Mucosa of descending colon (tissue), 3 donors: Measurements from ENCODE around the gene CD300LD. TPM values are rescaled to one million over a fixed set of nuclear protein-coding genes. Genes with fewer than 3 reads are reported as not detected.

Source experiments
- ATAC-seq: fragments of 200-7000 bp; cut with Tn5 transposase; one replicate; pipeline ENCODE4 v1.9.1; 2020; ENCODE audit warnings: mild to moderate bottlenecking, moderate library complexity
- DNase-seq, 3 donors: peaks; one replicate each; pipeline ENCODE4 v3.0.0-alpha.2; 2020
- H3K36me3 ChIP-seq: fragments of 200-600 bp; one replicate; pipeline ENCODE4 v1.8.0; 2021; ENCODE audit warnings: low read depth, mild to moderate bottlenecking
- H3K4me1 ChIP-seq: fragments of 200-600 bp; one replicate; pipeline ENCODE4 v1.8.0; 2021; ENCODE audit warnings: low read depth, mild to moderate bottlenecking
- H3K4me3 ChIP-seq: fragments of 200-600 bp; one replicate; pipeline ENCODE4 v1.8.0; 2021; ENCODE audit warnings: mild to moderate bottlenecking
- H3K9me3 ChIP-seq: fragments of 200-600 bp; one replicate; pipeline ENCODE4 v1.8.0; 2021; ENCODE audit warnings: mild to moderate bottlenecking
- CTCF ChIP-seq: fragments of 200-600 bp; IDR thresholded peaks from one replicate; pipeline ENCODE4 v1.8.0; 2022; ENCODE audit warnings: antibody characterized with exemption, mild to moderate bottlenecking
- intact Hi-C, 2 donors: fragments of 100-400 bp; cut with DNase I in 1 of 2; cut with micrococcal nuclease in 1 of 2; formaldehyde crosslinking; loops; one replicate each; pipeline versions ENCODE4 v1.11.0 to v1.11.1; 2022; cut with DNase I, micrococcal nuclease
- total RNA-seq, 3 donors: library from RNA; stranded (reverse); fragmentation: NEBNext Ultra II Directional in 2 of 3; extraction: Animal tissue kit (Norgen Biotek cat#: 25700) in 2 of 3; gene quantifications; one replicate each; pipeline versions ENCODE4 v1.2.1 to v1.2.4, GENCODE V29; 2021 to 2023
- donor health status: DM: no; HTN: no; CAD: no; lungs with moderate emphysema.
- donor health status: DM: no; HTN: no; CAD: no.
- donor health status: DM: no; HTN: yes; CAD: no.

Gene CD300LD
- total RNA-seq, 3 donors from 2014 or later = not detected

GRCh38 chr17:74624131-74624530 lies 32.0 kb upstream of the CD300LD start:
- Histone ChIP-seq H3K4me1 (no peaks in the 10 kb centered on the region), H3K36me3 (no peaks in the 10 kb centered on the region), H3K4me3 (no peak overlapping the region), H3K9me3 (no peaks in the 10 kb centered on the region)
- intact Hi-C loops = no loop called here
- no peak for TF ChIP-seq CTCF
- DNase-seq = no peak
- ATAC-seq = no peak

GRCh38 chr17:74623693-74624093 lies 31.6 kb upstream of the CD300LD start, which contains the start of gene CD300E:
CD300E (minus strand) TSS chr17:74623738; CDS start chr17:74623621, 117 bp downstream.
- no peak for DNase-seq
- no peak for TF ChIP-seq CTCF
- Histone ChIP-seq H3K4me3 (no peak within 1 kb of the TSS), H3K9me3 (no peaks in the 10 kb centered on the region), H3K36me3 (no peaks in the 10 kb centered on the region), H3K4me1 (no peaks in the 10 kb centered on the region)
- intact Hi-C loops = no loop called here
- ATAC-seq = no peak

DNA sequence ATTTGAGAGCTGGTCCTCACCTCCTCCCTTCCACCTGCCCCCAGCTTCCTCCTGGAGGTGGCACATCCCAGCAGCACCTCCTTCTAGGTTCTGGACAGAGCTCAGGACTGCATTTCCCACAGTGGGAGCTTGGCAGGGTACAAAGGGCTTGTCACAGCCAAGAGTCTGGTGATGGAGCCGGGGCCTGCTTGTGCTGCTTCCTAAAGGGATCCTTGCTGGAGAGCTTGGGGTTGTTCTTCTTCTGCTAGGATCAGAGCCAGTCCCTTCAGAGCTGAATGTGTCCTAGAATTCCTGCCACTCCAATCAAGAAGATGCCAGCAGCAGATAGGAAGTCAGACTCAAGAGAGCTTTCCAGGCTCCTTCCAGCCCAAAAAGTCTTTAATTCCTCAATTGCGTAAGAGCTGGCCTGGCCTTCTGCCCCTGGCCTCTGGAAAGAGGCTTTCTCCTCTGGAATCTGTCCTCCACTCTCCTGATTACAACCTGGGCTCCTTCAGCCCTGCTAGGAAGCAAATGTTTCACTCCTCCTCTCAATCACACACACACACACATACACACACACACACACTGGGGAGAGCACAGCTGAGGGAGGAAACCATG lies 27.1 kb upstream of the CD300LD start:
- ATAC-seq (no peak), DNase-seq (no peak)
- intact Hi-C loops = no loop called here
- no peak for TF ChIP-seq CTCF
- H3K36me3 ChIP-seq = no peaks in the 10 kb centered on the region
- H3K4me1 ChIP-seq = no peaks in the 10 kb centered on the region
- no peaks in the 10 kb centered on the region for H3K9me3 ChIP-seq
- H3K4me3 ChIP-seq = no peak overlapping the region

DNA sequence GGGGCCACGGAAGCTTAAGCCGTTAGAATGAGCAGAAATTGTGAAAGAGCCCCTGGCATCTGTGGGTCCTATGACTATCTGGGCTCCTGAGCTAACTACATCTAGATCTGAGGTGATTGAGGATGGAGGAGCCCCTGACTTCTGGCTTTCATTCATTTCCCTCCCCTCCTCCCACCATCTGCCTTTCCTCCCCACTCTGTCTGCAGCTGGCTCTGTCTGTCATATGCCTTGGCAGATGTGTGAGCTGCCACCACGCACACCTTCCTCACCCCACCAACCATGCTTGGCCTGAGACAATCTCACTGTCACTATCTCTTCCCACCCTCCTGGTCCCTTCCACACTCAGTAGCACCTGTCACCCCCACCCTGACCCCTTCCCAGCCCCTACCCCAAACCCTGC lies 26.4 kb upstream of the CD300LD start:
- TF ChIP-seq CTCF = no peak
- intact Hi-C loops = no loop called here
- no peaks in the 10 kb centered on the region for H3K9me3 ChIP-seq
- H3K36me3 ChIP-seq = no peaks in the 10 kb centered on the region
- ATAC-seq (no peak), DNase-seq (no peak)
- no peaks in the 10 kb centered on the region for H3K4me1 ChIP-seq
- H3K4me3 ChIP-seq = no peak overlapping the region

GRCh38 chr17:74616696-74617095 lies 24.6 kb upstream of the CD300LD start:
- intact Hi-C loops = no loop called here
- no peaks in the 10 kb centered on the region for H3K4me1 ChIP-seq
- no peak overlapping the region for H3K4me3 ChIP-seq
- H3K9me3 ChIP-seq = no peaks in the 10 kb centered on the region
- ATAC-seq = no peak
- DNase-seq = no peak
- no peak for TF ChIP-seq CTCF
- no peaks in the 10 kb centered on the region for H3K36me3 ChIP-seq

DNA sequence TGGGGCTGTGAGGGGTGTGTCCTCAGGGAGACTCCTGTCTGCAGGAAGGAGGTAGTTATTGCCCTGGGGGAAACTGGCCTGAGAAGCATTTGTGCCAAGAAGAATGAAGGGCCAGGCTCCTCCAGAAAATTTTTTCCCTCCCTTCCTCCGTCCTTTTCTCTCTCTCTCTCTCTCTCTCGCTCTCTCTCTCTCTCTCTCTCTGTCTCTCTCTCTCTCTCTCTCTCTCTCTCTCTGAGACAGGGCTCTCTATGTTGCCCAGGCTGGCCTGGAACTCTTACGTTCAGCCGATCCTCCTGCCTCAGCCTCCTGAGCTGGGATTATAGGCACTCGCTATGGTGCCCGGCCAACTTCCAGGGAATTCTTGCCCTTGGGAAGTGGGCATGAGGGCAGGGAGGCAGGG lies 20.0 kb upstream of the CD300LD start:
- no peaks in the 10 kb centered on the region for H3K9me3 ChIP-seq
- intact Hi-C loops = no loop called here
- H3K4me1 ChIP-seq = no peaks in the 10 kb centered on the region
- H3K4me3 ChIP-seq = no peak overlapping the region
- TF ChIP-seq CTCF = no peak
- ATAC-seq (no peak), DNase-seq (no peak)
- no peaks in the 10 kb centered on the region for H3K36me3 ChIP-seq
